OCI-M2 (cell line): ENCODE measurements around the gene CMTR1.
A peak's percentile ranks its signal among the peaks of the same experiment; 100 is the strongest.

Source experiments
- DNase-seq: peaks from one replicate; lab custom pipeline; 2025; ENCODE audit not compliant: unreplicated experiment; lab: John Stamatoyannopoulos, UW

Gene CMTR1

DNA sequence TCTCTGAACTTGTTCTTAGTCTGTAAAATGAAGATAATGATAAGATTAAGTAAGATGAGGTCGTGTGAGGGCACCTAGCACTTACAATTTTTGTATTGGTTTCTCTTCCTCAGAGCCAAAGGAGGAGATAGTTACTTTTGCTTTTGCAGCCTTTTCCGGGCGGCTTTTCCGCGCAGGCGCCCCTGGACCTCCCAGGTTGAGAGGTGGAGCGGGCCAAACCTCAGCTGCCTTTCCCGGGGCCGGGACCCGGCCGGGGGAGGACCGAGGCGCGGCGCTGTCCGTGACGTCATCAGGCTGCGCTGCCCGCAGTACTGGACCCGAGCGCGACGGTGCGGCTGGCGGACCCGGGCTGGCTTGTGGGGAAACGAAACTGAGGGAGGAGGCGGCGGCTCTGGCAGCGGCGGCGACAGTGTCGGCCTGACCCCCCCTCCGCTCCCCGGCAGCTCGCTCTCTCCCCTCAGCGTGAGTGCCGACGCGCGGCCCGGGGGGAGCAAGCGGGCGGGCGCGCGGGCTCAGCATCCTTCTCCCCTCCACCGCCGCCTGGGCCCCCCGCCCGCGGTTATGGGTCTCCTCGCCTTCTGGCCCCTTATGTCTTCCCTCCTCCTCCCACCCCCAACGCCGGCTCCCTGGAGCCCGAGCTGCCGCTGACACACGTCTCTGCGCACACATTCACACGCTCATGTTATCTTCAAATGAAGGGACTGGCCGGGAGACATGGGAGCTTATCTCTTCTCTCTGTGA lies at the start of gene CMTR1:
CMTR1 (plus strand) TSS at position 306 of the 741 bp plus-strand sequence. CDS start 2,409 bp downstream, outside the sequence.
- DNase-seq, result peak; percentile 55

- no peak for DNase-seq
Measured at GRCh38 chr6:37388578-37388977, 44.4 kb upstream of the CMTR1 start.

DNA sequence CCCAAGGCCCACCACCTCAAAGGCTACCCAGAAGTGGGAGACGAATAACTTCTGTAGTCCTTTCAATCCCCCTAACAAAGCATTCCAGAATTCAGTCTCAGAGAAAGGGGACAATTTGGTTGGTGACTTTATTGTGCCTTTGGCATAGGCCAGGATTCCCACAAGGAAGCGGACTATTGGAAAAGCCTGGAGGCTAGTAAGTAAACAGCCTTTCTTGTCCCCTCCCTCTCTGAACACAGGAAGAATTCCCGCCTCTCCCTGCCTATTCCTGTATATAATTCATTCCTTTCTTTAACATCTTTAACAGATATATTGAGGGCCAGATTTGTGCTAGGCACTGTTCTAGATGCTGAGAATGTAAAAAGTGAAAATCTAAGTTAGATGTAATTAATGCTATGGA lies 43.2 kb upstream of the CMTR1 start:
- DNase-seq, result no peak

- no peak for DNase-seq
Measured at GRCh38 chr6:37391120-37391519, 41.9 kb upstream of the CMTR1 start.

DNA sequence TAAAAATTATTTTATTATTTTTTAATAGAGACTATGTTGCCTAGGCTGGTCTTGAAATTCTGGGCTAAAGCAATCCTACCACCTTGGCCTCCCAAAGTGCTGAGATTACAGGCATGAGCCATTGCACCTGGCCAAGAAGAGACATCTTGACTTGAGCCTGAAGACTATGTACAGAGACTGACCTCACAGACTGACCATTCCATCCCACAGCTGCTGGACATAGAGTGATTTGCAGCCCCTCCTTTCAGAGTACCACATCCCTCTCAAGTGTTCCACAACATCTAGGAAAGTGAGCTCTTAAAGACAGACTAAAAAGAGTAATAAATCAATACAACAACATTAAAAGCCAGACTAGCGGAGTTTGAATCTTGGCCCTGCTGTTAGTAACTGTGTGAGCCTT lies 40.2 kb upstream of the CMTR1 start:
- no peak for DNase-seq

GRCh38 chr6:37393381-37393929 lies 39.6 kb upstream of the CMTR1 start:
- DNase-seq, result no peak

DNA sequence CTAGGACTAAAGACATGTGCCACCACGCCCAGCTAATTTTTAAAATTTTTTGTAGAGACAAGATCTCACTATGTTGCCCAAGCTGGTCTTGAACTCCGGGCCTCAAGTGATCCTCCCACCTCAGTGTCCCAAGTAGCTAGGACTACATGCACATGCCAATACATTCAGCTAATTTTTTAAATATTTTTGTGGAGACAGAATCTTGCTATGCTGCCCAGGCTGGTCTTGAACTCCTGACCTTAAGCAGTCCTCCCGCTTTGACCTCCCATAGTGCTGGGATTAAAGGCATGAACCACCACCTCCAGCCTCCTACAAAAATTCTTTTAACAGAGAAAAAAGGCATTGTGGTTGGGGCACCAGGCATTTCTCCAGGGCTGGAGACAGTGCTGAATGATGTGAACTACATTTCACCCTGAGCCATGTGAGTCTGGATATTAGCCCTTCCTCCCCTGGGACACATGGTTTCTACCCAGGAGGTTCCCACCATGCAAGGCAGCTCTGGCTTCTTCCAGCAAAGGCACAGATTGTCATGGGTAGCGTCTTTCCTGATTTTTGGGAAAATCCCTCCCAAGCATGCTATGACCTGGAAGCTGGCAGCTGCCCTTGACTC lies 36.3 kb upstream of the CMTR1 start:
- no peak for DNase-seq

DNA sequence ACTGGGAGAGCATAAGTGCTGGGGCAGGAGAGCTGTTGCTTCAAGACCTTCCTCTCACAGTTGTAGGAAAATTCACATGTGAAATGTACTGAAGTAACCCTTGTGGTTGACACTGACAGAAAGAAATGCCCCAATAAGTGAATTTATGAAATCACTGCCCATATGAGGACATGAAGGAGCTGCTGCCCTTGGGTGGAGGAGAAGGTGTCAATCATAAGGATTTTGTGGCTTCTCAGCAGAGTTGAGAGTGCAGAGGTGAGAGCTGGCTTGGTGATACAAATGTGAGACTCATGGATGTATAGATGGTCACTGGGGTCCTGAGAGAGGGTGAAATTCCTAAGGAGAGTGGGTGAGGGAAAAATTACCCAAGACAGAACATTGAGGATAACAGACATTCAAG lies 33.9 kb upstream of the CMTR1 start:
- no peak for DNase-seq

DNA sequence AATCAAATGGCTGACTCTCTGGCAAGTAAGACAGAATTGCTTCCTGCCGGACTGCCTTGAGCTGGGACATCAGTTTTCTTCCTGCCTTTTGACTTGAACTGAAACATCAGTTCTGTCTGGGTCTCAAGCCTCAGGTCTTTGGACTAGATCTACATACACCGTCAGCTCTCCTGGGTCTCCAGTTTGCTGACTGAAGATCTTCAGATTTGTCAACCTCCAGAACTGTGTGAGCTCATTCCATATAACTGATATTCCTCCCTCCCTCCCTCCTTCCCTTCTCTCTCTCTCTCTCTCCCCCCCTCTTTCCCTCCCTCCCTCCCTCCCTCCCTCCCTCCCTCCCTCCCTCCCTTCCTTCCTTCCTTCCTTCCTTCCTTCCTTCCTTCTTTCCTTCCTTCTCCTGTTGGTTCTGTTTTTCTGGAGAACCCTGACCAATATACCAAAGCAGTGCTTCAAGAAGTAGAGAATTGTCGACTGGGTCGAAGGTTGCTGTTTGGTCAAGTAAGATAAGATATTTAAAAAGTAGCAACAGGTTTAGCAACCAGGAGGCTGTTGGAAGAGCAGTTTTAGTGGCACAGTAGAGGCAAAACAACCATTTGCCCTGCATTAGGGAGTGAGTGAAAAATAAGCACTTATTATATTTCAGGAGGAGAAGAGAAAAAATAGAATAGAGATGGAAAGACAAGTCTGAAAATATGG lies 33.1 kb upstream of the CMTR1 start:
- DNase-seq, result no peak

GRCh38 chr6:37401658-37402057 lies 31.4 kb upstream of the CMTR1 start:
- peak; percentile 32 for DNase-seq

DNA sequence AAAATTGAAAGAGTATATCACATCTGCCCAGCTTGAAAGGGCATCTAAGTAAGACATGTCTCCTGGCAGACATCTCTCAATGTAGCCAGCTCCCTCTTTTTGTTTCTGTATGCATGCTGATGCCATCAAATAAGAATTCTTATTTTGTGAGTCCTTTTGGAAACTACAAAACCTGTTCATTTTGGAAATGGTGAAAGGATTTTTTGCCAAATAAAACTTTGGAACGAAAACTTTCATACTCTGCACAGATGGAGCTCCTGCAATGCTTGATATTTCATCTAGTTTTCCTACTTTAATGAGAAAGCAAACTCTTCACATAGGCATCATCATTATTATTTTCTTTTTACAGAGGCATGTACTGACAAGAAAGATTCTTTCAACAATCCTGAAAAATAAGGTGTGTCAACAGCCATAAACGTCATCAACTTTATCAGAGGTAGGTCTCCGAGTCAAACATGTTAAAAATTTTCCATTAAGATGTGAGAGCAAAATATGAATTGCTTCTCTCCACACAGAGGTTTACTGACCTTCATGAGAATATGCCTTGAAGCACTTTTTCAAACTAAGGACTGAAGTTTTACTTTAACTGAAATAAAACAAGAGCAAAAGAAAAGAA lies 26.2 kb upstream of the CMTR1 start:
- no peak for DNase-seq

DNA sequence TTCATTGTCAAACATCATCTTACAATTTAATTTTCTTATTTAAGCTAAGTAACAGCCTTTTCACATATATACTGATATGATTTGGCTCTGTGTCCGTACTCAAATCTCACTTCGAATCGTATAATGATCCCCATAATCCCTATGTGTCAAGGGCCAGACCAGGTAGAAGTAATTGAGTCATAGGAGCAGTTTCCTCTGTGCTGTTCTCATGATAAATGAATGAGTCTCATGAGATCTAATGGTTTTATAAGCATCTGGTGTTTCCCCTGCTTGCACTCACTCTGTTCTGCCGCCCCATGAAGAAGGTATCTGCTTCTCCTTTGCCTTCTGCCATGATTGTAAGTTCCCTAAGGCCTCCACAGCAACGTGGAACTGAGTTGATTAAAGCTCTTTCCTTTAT lies 25.1 kb upstream of the CMTR1 start:
- DNase-seq, result no peak

DNA sequence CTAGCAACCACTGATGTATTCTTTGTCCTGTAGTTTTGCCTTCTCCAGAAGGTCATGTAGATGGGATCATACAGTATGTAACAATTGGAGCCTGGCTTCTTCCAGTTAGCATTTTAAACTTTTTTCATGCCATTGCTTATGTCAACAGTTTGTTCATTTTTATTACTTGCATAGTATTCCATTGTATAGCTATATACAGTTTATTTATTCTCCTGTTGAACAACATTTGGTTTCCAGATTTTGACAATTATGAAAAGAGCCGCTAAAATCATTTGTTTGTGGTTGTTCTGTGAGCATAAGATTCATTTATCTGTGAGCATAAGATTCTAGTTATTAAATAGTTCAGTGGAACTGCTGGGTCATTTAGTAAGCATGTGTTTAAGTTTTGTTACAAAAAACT lies 23.5 kb upstream of the CMTR1 start:
- DNase-seq, result no peak

GRCh38 chr6:37417393-37417792 lies 15.6 kb upstream of the CMTR1 start:
- DNase-seq, result no peak

GRCh38 chr6:37418722-37419121 lies 14.3 kb upstream of the CMTR1 start:
- no peak for DNase-seq

DNA sequence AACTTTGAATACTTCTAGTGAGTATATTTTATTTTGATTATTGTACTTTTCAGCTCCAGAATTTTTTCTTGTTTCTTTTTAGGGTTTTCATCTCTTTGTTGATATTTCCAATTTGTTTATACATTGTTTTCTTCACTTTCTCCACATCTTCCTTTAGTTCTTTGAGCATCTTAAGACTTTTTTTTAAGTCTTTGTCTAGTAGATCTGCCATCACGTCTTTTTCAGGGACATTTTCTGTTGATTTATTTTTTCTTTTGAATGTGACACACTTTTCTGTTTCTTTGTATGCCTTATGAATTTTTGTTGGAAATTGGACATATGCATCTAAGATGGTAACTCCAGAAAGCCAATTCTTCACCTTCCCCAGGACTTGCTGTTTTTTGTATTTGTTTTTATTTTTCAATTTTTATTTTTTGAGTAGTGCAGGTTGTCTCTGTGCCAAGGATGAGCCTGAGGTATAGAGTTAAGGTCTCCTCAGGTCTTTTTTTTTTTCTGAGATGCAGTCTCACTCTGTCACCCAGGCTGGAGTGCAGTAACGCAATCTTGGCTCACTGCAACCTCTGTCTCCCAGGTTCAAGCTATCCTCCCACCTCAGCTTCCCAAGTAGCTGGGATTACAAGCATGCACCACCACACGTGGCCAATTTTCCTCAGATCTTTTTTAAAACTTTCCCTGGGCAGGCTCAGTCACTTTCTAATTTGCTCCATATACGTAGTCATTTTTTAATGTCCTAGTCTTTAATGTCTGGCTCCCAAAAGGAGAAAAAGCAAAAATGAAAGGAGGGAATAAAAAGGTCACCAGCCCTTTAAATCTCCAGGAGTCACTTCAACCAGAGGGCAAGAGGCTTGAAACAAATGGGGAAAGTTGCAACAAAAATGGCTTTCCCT lies 6.7 kb upstream of the CMTR1 start:
- no peak for DNase-seq

GRCh38 chr6:37426945-37427510 lies 6.0 kb upstream of the CMTR1 start:
- no peak for DNase-seq

- DNase-seq, result no peak
Measured at GRCh38 chr6:37429352-37429750, 3.7 kb upstream of the CMTR1 start.

- no peak for DNase-seq
Measured at GRCh38 chr6:37432590-37432915, 468 bp upstream of the CMTR1 start.

DNA sequence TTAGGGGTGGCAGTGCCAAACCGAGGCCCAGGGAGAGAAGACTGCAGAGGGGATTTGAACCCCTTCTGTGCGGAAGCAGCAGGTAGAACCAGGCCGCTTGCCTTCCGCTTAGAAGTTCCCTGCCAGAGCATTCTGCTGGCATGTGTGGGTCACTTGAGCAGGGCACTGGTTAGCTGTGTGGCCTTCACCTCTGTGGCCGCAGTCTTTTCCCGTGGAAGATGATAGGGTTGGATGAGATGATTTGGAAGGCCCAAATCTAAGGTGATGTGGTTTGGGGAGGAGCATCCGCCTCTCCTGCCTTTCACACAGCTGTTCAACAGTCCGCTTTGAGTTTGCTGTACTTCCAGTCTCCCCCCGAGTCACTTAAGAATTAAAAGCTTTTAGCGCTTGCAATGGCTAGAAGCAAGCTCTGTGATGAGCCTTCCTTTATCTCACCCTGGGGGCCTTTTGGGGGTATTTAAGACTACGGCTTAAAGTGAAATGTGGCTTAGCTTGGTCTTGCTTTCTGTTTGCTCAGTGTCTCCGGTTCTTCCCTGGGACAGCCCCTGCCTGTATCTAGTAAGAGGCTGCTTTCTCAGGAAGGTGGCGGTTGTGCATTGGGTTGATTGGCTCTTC lies 743 bp downstream of the CMTR1 start:
- no peak for DNase-seq
